Fibroblast of the aortic adventitia (primary cell): ENCODE data around the gene PPIA. TPM values are rescaled to one million over a fixed set of nuclear protein-coding genes. Genes with fewer than 3 reads are reported as not detected.

Source experiments
- DNase-seq: peaks from one replicate; pipeline ENCODE4 v3.0.0-alpha.2; 2010; ENCODE audit warnings: low read depth
- H3K4me3 ChIP-seq: 2 replicates; pipeline ENCODE4 v1.5.1; 2011; ENCODE audit warnings: low read depth, mild to moderate bottlenecking, control low read depth, low read length, moderate library complexity
- CTCF ChIP-seq: IDR thresholded peaks from 2 replicates; pipeline ENCODE4 v1.5.1; 2011; ENCODE audit warnings: mild to moderate bottlenecking, low read length, control low read depth, inconsistent platforms; ENCODE audit not compliant: insufficient read depth
- total RNA-seq: library from RNA; depleted of rRNA; stranded (reverse); fragments of >200 nt; gene quantifications from 2 replicates; pipeline ENCODE4 v1.2.3, GENCODE V29; 2012; ENCODE audit warnings: low replicate concordance

PPIA gene
- total RNA-seq, result 1,562 and 2,915 TPM in 2 replicates

DNA sequence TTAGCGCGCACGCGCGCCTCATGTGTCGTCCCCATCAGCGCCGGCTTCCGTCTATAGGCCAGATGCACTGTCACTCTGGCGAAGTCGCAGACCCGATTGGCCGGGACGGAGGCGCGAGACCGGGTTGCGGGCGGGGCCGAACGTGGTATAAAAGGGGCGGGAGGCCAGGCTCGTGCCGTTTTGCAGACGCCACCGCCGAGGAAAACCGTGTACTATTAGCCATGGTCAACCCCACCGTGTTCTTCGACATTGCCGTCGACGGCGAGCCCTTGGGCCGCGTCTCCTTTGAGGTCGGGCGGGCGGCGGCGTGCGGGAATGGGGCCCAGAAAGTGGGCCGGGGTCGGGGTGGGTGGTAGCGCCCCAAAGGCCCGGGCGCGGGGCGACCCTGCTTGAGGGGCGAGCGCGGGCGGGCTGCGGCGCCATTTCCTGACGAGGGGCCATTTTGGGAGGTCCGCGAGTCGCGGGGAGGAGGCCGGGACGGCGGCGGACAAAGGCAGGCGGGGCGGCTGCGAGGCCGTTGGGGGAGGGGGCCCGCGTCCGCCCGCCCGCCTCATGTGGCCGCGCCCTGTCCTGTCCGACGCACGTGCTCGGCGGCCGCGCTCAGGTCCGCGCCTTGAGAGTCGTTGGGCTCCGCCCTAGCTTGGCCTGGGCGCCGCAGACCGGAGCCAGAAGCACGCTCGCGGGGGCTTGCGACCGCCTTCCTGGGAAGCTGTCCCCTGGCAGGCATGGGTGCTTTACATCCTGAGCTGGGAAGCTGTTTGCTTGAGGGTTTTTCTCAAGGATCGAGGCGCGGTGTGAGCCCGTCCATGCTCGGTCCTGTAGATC is at the start of gene PPIA:
Gene PPIA (plus strand): TSS at position 178 of the 825 bp plus-strand sequence. CDS start 44 bp downstream, at position 222.
- H3K4me3 ChIP-seq, result peak within 1 kb of the TSS; percentile 94
- DNase-seq, result peak; percentile 99
- TF ChIP-seq CTCF, result no peak

DNA sequence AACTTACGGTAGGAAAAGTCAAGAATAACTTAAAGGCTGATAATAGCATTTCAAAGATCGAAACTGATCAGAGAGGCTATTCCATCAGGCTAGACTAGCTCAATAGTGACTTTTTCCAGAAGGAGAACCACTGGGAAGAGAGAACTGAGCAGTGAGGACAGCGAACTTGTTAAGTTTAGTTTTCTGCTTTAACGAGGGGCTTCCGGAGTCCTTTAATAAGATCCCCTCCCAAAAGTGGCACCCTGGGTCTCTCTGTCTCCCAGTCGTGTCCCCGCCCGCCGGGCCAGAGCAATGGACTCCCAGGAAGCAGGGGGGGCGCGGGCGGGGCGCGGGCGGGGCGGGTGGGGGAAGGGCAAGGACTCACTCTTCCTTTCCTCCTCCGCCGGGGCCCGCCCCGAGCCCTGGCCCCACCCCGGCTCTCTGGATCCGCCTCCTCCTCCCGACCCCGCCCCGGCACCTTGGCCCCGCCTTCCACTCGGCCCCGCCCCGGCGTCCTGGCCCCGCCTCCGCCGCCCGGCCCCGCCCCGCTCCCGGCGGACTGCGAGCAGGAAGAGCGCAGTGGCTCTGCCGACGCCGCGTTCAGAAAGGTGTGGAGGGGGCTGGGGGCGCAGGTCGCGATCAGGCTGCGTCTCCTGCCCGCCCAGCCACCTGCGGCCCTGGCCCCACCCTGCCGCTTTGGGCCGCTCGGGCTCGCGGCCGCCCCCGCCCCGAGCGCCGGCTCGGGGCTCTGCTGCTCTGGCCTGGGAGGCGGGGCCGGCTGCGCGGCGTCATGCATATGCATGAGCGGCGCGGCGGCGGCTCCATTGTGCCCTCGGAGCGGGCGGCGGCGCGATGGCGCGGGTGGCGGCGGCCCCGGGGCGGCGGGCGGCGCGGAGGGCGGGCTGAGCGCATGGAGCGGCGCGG is 48.2 kb upstream of the PPIA start, which contains the start of gene ZMIZ2:
Gene ZMIZ2 (plus strand): TSS at position 803 of the 903 bp plus-strand sequence. CDS start 7,403 bp downstream, outside the sequence.
- DNase-seq, result peak; percentile 82
- peak within 1 kb of the TSS; percentile 86 for H3K4me3 ChIP-seq
- no peak for TF ChIP-seq CTCF

GRCh38 chr7:44748948-44749731 is 47.3 kb upstream of the PPIA start:
- TF ChIP-seq CTCF, result no peak
- peak overlapping the region; percentile 86 for H3K4me3 ChIP-seq
- DNase-seq, result no peak

DNA sequence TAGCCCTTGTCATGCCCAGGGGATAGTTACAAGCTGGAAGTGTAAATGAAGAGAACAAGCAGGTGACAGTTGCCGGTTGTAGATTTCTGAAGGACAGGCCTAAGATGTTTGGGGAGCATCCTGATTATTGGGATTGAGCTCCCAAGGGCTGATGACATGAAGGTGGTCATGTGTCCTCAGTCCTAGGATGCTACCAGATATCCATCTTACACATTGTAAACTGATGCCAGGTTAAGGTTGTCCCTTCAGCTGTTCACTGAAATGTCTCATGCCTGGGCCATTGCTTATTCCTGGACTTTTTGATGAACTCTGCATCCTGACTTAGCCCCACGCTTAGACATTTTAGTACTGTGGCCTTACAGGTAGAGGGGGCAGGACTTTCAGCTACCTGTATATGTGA is 46.5 kb upstream of the PPIA start:
- H3K4me3 ChIP-seq, result peak overlapping the region; percentile 86
- no peak for TF ChIP-seq CTCF
- no peak for DNase-seq

- TF ChIP-seq CTCF, result no peak
- H3K4me3 ChIP-seq, result peak overlapping the region; percentile 86
- no peak for DNase-seq
Measured at GRCh38 chr7:44750424-44750823, 46.1 kb upstream of the PPIA start.

DNA sequence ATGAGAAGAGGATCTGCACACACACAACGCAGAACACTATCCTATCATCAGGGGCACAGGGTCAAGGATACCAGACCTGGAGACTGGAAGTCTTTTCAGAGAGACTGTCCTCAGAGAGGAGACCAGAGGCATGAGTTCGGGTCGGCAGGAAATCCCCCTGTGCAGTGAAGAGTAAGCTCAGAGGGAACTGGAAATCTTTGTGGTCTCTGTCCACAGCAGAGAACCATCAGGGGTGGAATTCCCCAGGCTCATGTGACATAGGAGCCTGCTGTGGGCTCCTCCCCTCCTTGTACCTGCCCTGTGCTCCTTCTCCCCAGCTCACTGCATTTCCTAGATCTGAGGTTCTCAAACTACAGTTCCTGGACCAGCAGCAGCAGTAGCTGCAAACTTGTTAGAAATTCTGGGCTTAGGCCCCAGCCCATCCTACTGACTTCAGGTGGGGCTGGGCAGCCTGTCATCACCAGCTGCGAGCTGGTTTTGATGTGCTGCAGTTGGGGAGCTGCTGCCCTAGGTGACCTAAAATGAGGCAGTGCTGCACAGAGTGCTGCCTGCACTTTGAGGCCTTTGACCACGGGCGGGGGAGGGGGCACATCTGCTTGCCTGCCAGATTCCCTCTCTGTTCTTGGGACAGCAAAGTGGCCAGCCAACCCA is 45.4 kb upstream of the PPIA start:
- TF ChIP-seq CTCF, result no peak
- DNase-seq, result no peak
- H3K4me3 ChIP-seq, result no peak overlapping the region
